IPS-11a (cell line): ENCODE measurements around the gene PXT1.

Experiments
- H3K4me3 ChIP-seq: one replicate; pipeline ENCODE4 v1.5.1; 2013; ENCODE audit warnings: low read depth, low read length, control low read depth

The PXT1 gene

GRCh38 chr6:36392621-36393020, 50.0 kb downstream of the PXT1 start:
- no peak overlapping the region for H3K4me3 ChIP-seq

- no peak overlapping the region for H3K4me3 ChIP-seq
These were observed 53.3 kb downstream of the PXT1 start for GRCh38 chr6:36389353-36389752.

- peak within 1 kb of the TSS; percentile 56 for H3K4me3 ChIP-seq
These were observed 55.0 kb downstream of the PXT1 start, which contains the start of gene ETV7 for GRCh38 chr6:36387440-36388303. Gene ETV7 (minus strand): TSS chr6:36387669. CDS start chr6:36387541, 128 bp downstream.

- H3K4me3 ChIP-seq, result peak overlapping the region; percentile 56
These were observed 55.9 kb downstream of the PXT1 start for GRCh38 chr6:36386495-36387439.

GRCh38 chr6:36384095-36384494, 58.6 kb downstream of the PXT1 start:
- H3K4me3 ChIP-seq, result no peak overlapping the region

- no peak overlapping the region for H3K4me3 ChIP-seq
These were observed 59.0 kb downstream of the PXT1 start for GRCh38 chr6:36383606-36384005.

DNA sequence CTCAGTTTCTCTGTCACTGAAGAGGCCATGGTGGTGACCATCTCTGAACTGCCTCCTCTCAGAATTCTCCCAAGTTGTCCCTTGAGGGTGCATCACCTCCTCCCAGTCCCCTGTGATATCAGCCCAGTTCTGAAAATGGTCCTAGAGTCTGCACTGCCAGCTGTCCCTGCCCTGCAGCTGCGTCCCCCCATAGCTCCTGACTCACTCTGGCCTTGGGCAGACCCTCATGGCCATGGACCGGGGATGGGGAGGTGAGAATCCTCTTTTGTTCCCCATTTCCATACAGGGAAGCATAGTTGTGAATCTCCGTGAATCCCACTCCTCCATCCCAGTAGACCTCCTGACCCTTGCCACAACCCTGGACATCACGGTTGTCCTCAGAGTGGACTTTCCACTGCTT, 59.7 kb downstream of the PXT1 start:
- no peak overlapping the region for H3K4me3 ChIP-seq

DNA sequence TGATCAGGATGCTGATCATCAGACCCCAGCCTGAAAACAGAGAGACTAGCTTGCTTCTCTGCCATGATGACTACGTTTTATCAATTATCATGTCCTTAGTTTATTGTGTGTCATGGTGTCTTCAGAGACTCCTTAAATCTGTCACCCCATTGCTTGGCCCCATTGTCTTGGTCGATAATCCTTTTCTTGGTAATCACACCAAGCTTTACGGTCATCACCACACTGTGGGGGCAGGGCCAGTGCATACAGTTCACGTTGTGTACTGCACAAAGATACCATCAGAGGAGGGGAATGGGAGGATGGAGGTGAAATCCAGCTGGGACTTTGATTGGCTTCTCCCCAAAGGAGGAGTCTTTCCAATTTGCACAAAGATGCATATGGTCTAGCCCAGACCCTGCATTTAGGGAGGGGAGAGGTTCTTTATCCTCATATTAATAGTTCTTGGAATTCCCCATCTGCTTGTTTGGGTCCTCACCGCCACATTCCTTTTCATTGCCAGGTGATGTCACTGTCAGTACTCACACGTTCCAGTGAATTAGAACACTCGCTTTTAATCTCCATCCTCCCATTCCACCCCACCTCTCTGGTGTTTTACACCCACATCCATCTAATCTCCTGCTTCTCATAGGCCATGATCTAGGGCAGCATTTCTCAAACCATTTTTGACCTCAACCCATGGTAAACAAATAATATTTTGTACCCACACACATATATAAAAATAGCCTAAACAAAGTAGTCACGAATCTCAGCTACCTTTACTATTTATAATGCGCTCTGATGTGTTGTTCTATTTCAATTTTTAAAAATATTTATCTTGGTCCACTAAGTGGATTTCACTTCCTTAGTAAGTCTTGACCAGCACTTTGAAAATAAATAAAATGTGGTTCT, 60.9 kb downstream of the PXT1 start:
- no peak overlapping the region for H3K4me3 ChIP-seq

GRCh38 chr6:36380166-36380565, 62.5 kb downstream of the PXT1 start:
- no peak overlapping the region for H3K4me3 ChIP-seq

DNA sequence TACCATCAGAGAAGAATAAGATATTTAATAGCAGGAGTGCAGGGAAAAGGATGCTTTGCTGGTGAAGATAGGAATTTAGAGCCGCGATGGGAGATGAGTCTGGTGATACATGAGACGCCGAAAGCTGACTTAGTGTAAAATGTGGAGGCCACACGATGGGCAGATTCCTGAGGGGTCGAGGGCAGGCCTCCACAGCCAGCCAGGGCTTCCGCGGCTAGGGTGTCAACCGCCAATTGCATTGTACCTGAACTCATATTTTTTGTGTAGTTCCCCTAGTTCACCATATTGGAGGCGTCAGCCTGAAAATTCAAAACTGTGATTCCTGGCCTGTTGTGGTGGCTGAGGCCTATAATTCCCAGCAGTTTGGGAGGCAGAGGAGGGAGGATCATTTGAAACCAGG, 63.7 kb downstream of the PXT1 start:
- H3K4me3 ChIP-seq, result no peak overlapping the region

DNA sequence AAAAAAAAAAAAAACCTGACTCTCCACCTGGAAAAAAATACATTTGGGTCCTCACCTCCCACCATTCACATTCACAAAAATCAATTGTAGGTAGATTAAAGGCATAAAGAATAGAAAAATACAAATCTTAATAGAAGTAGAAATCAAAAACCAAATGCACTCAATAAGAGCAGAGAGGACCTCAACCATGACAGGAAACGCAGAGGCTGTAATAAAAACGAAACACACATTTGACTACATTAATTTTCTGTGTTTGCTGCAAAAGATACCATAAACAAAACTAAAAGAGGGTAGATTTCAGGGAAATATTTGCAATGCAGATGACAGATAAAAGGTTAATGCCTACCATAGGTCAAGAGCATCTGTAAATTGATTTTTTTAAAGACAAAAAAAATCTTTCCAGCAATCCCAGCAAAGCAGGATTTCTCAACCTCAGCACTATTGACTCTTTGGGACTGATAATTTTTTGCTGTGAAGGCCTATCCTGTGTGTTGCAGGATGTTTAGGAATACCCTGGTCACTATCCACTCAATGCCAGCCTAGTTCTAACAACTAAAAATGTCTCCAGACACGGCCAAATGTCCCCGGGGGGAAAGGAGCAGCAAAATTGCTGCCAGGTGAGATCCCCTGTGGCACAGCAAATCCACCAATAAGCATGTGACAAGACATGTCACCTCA, 64.3 kb downstream of the PXT1 start:
- H3K4me3 ChIP-seq, result no peak overlapping the region

DNA sequence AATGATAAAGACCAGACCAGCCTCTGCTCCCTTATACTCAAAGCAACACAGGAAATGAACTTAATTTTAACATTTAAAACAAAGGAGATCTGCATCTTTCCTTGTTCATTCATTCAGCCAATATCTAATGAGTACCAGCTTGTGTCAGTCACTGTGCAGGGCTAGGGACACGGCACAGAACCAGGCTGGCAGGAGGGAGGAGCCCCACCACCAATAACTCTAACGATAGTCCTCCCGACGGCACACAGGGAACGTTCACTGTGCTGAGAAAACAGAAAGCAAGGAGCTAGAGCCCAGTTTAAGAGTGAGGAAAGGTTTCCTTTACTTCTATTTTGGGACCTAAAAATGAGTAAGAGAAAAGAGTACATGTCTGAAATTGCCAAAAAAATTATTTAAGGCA, 65.1 kb downstream of the PXT1 start:
- H3K4me3 ChIP-seq, result no peak overlapping the region

GRCh38 chr6:36376742-36377141, 65.9 kb downstream of the PXT1 start:
- H3K4me3 ChIP-seq, result no peak overlapping the region

DNA sequence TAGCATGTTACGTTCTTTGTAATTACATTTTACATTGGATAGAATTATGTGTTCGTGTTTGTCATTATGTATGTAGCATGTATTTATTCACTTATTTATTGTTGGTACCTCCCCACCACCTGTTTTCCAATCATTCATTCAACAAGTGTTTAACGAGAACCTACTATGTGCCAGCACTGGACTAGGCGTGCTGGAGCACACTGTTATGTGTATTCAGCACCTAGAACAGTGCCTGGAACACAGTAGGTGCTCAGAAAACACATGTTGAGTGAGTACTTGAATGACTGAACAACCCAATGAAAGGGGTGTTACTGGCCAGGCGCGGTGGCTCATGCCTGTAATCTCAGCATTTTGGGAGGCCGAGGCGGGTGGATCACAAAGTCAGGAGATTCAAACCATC, 66.5 kb downstream of the PXT1 start:
- no peak overlapping the region for H3K4me3 ChIP-seq

DNA sequence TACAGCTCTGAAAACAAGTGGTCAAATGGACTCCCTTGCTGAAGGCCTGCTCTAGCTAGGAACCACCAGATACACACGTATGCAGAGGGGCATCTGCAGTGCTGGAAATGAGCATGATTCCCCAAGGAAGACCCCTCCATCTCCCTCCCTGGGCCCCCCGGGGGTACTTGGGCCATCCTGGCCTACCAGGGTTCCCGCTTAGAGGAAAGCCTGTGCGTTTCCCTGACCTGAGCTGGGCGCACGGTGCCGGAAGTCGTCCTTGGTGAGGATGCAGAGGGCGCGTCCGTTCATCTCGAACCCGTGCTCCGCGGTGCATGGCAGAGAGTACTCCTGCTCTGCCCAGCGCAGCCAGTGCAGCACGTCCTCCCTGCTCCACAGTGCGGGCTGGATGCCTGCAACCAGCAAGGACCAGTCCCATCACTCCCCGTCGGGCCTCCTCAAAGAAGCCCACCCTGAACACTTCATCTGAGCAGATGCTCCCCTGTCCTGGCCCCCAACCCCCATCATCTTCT, 67.0 kb downstream of the PXT1 start:
- H3K4me3 ChIP-seq, result no peak overlapping the region

GRCh38 chr6:36374972-36375371, 67.7 kb downstream of the PXT1 start:
- no peak overlapping the region for H3K4me3 ChIP-seq

- H3K4me3 ChIP-seq, result no peak overlapping the region
These were observed 68.5 kb downstream of the PXT1 start for GRCh38 chr6:36374194-36374593.

- H3K4me3 ChIP-seq, result no peak overlapping the region
These were observed 69.2 kb downstream of the PXT1 start for GRCh38 chr6:36373368-36374019.

DNA sequence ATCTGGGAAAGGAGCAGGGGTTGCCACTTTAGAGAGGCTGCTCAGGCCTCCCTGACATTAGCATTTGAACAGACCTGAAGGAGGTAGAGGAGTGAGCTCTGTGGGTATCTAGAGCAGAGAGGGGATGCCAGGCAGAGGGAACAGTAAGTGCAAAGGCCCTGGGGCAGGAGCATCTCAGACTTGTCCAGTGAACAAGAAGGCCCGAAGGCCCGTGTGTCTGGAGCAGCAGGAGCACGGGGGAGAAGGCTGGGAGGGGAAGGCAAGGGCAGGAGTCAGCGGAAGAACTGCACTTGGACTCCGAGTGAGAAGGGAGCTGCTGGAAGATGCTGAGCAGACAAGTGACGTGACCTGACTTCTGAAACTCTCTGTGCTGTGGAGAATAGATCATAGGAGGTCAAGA, 70.6 kb downstream of the PXT1 start:
- H3K4me3 ChIP-seq, result no peak overlapping the region
